ENCODE data around the gene TMBIM1. TPM values are rescaled to one million over a fixed set of nuclear protein-coding genes. Genes with fewer than 3 reads are reported as not detected.

The TMBIM1 gene
- total RNA-seq, 1 donor from 2014 or later = 111 TPM

DNA sequence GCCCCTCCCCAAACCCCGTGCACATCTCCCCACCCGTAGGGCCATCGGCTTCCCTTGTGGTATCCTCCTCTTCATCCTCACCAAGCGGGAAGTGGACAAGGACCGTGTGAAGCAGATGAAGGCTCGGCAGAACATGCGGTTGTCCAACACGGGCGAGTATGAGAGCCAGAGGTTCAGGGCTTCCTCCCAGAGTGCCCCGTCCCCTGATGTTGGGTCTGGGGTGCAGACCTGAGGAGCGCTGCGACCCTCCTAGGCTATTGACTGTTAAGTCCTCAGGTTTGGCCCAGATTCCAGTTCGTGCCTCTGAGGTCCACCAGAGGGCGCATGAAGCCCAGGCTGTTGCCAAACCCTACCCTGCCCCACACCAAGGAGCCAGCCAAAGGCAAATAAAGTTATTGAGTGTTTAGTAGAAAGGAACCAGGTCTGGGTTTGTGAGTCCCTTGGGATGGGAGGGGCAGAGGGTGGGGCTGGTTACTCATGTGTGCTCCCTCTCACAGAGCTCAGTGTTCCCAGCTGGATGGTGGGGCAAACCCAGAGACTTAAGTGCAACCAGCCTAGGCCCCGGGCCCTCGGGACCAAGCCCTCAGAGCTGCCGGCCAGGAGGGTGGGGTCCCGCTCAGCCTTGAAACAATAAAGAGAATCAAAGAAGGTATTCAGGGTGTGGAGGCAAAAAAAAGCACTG, 19.6 kb downstream of the TMBIM1 start:
- DNase-seq = peak; percentile 86
- intact Hi-C loops (cut with micrococcal nuclease) = no loop called here
- peaks cover 87% of the 10 kb centered on the region for H3K4me1 ChIP-seq
- H3K36me3 ChIP-seq = peaks cover 53% of the 10 kb centered on the region
- peak overlapping the region; percentile 95 for H3K4me3 ChIP-seq
- H3K27me3 ChIP-seq (ENCODE audit: low read depth) = no peaks in the 10 kb centered on the region
- TF ChIP-seq CTCF (IDR thresholded peaks at IDR 0.05; ENCODE audit: borderline replicate concordance) = peak; percentile 92
- peak overlapping the region; percentile 88 for H3K27ac ChIP-seq (replicated peaks)
- H3K9me3 ChIP-seq (replicated peaks) = no peaks in the 10 kb centered on the region

DNA sequence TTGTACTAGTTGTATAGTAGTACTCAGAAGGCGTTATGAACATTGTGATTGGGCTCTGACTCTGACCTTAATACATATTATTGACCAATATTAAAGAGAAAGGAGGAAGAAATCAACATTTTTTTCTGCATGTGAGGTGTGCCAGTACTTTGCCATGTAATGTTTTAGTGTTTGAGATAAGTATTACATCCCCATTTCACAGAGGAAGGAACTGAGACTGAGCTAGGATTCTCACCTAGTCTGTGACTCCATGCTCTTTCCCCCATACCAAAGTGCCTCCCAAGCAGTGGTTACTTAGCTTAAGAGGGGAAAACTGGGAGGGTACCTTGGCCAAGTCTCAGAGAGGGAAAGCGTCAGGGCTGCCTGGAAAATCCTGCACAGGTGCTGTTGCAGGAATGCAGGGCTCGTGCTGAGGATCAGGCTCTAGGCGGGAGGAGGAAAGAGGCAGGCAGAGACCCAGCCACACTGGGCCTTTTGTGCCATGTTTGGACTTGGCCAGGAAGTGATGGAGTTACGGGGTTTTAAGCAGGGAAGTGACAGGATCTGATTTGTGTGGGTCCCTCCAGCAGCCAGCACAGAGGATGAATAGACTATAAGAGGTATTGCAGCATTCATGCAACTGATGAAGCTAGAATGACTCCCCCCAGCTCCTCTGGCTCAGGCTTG, 20.3 kb downstream of the TMBIM1 start:
- peak overlapping the region; percentile 95 for H3K4me3 ChIP-seq
- H3K4me1 ChIP-seq = peaks cover 83% of the 10 kb centered on the region
- intact Hi-C loops (cut with micrococcal nuclease) = no loop called here
- DNase-seq = no peak
- no peaks in the 10 kb centered on the region for H3K27me3 ChIP-seq (ENCODE audit: low read depth)
- peaks cover 53% of the 10 kb centered on the region for H3K36me3 ChIP-seq
- no peaks in the 10 kb centered on the region for H3K9me3 ChIP-seq (replicated peaks)
- TF ChIP-seq CTCF (IDR thresholded peaks at IDR 0.05; ENCODE audit: borderline replicate concordance) = no peak
- H3K27ac ChIP-seq (replicated peaks) = peak overlapping the region; percentile 88

DNA sequence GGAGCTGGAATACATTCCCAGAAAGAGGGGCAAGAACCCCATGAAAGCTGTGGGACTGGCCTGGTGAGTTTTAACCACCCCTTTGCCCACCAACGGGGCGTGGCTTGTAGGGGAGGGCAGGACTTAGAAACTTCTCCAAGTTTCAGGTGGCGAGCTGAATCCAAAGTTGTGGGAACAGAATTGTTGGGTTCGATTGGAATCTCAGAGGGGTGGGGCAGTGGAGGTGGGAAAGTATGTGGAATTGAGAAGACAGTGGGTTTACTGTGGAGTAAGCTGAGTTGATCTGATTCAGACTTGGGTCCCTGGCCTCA, 20.9 kb downstream of the TMBIM1 start:
- H3K27ac ChIP-seq (replicated peaks) = peak overlapping the region; percentile 88
- no peak for DNase-seq
- no peaks in the 10 kb centered on the region for H3K27me3 ChIP-seq (ENCODE audit: low read depth)
- peaks cover 78% of the 10 kb centered on the region for H3K4me1 ChIP-seq
- H3K9me3 ChIP-seq (replicated peaks) = no peaks in the 10 kb centered on the region
- peaks cover 53% of the 10 kb centered on the region for H3K36me3 ChIP-seq
- TF ChIP-seq CTCF (IDR thresholded peaks at IDR 0.05; ENCODE audit: borderline replicate concordance) = no peak
- H3K4me3 ChIP-seq = peak overlapping the region; percentile 95
- intact Hi-C loops (cut with micrococcal nuclease) = no loop called here

DNA sequence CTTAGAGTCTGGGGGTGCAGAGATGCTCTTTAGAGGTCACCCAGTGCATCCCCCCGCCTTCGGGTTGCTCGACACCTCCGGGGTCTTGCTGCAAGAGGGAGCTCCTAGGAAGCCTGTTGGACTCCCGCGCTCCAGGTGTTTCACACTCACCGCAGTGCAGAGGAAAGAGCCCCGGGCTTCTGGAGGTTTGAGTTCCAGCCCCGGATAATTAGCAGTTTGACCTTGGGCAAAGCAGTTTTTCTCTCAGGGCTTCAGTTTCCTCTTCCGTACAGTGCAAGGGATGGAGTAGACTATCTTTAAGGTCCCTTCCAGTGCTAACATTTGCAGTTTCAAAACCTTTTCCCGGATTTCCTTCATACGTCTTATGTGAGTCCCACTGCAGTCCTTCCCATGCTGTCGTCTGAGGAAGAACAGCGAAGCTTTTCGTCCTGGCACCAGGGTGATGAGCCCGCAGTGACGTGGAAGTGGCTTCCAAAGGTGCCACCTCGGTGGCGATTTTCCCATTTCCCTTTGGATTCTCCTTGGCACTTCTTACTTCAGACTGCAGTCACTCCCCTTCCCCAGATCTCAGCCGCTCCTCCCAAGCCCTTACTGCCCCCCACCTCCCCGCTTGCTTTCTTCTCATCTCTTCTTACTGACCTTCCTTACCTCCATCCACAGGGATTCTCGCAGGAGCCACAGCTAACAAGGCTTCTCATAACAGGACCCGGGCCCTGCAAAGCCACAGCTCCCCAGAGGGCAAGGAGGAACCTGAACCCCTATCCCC, 21.4 kb downstream of the TMBIM1 start:
- H3K4me1 ChIP-seq = peaks cover 78% of the 10 kb centered on the region
- DNase-seq = no peak
- no peak for TF ChIP-seq CTCF (IDR thresholded peaks at IDR 0.05; ENCODE audit: borderline replicate concordance)
- intact Hi-C loops (cut with micrococcal nuclease) = no loop called here
- H3K36me3 ChIP-seq = peaks cover 53% of the 10 kb centered on the region
- H3K9me3 ChIP-seq (replicated peaks) = no peaks in the 10 kb centered on the region
- no peaks in the 10 kb centered on the region for H3K27me3 ChIP-seq (ENCODE audit: low read depth)
- H3K4me3 ChIP-seq = peak overlapping the region; percentile 95
- H3K27ac ChIP-seq (replicated peaks) = peak overlapping the region; percentile 88

DNA sequence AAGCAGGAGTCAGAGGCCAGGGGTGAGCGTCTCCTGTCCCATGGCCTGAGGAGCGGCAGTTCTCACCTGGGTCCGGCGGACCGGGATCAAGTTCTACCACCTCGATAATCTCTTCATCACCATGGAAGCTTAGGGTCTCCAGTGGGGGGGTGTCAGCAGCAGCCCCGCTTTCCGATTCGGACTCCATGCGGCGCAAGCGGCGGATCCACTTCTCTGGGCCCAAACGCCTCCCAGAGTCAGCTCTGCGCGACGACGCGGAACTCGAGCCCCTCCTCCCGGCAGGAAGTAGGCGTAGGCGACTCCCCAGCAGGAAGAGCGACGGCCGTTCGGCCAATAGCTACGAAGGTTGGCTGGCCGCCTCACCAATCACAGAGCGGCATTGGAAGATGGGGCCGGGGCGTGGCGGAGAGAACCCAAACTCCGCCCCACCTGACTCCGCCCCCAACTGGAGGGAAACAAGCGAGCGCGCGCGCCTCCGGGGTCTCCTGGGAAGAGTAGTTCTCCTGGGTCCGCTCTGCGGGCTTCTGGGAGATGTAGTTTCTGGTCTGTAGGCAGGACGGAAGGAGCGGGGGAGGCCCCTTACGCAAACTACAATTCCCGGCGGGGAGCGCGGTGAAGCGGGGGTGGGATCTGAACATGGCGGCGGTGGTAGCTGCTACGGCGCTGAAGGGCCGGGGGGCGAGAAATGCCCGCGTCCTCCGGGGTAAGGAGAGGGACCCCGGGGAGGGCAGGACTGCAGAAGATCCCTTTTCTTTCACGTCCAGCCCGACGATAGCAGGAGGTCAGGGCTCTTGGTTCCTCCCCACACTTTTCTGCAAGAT, 22.2 kb downstream of the TMBIM1 start, which contains the start of the genes AAMP and PNKD:
AAMP (minus strand) TSS at position 238 of the 821 bp plus-strand sequence; CDS start at position 187, 51 bp downstream.
PNKD (plus strand) TSS at position 620 of the 821 bp plus-strand sequence; CDS start at position 637, 17 bp downstream.
- Histone ChIP-seq H3K4me1 (peaks cover 72% of the 10 kb centered on the region), H3K9me3 (replicated peaks) (no peaks in the 10 kb centered on the region), H3K4me3 (peak within 1 kb of the TSS; percentile 95), H3K27me3 (ENCODE audit: low read depth) (no peaks in the 10 kb centered on the region), H3K36me3 (peaks cover 53% of the 10 kb centered on the region), H3K27ac (replicated peaks) (peak within 1 kb of the TSS; percentile 88)
- intact Hi-C loops (cut with micrococcal nuclease) = no loop called here
- peak; percentile 100 for DNase-seq
- peak; percentile 33 for TF ChIP-seq CTCF (IDR thresholded peaks at IDR 0.05; ENCODE audit: borderline replicate concordance)
